AG04449 (cell line): ENCODE measurements around the gene MYO1G.
"Not testable (repeated sequence)": the region's sequence is repeated elsewhere in the genome, so short reads cannot be mapped to it uniquely, and the experiment has no call there.

Experiments used
- CTCF ChIA-PET: fragments of 350-600 bp; formaldehyde crosslinking; extraction: SDS; loops from one replicate; lab custom pipeline; 2021; ENCODE audit warnings: antibody characterized with exemption; lab: Yijun Ruan, JAX
- POLR2A ChIA-PET: fragments of 400-600, 350-600 bp; formaldehyde crosslinking; extraction: SDS; loops from one replicate; lab custom pipeline; 2020; ENCODE audit warnings: antibody characterized with exemption, inconsistent platforms; lab: Yijun Ruan, JAX
- DNase-seq: peaks from one replicate; pipeline ENCODE4 v3.0.0-alpha.2; 2010; ENCODE audit warnings: low read depth, low spot score
- H3K4me3 ChIP-seq: 2 replicates; pipeline ENCODE4 v1.5.1; 2011; ENCODE audit warnings: low read depth, mild to moderate bottlenecking, control low read depth, low read length
- TF ChIP-seq, protein P1 (sequence below): IDR thresholded peaks from one replicate; pipeline ENCODE4 v1.5.1; 2011; ENCODE audit warnings: mild to moderate bottlenecking, moderate library complexity, low read length, control low read depth, inconsistent platforms; ENCODE audit not compliant: insufficient read depth; ENCODE audit errors: missing control alignments

MYO1G gene

DNA sequence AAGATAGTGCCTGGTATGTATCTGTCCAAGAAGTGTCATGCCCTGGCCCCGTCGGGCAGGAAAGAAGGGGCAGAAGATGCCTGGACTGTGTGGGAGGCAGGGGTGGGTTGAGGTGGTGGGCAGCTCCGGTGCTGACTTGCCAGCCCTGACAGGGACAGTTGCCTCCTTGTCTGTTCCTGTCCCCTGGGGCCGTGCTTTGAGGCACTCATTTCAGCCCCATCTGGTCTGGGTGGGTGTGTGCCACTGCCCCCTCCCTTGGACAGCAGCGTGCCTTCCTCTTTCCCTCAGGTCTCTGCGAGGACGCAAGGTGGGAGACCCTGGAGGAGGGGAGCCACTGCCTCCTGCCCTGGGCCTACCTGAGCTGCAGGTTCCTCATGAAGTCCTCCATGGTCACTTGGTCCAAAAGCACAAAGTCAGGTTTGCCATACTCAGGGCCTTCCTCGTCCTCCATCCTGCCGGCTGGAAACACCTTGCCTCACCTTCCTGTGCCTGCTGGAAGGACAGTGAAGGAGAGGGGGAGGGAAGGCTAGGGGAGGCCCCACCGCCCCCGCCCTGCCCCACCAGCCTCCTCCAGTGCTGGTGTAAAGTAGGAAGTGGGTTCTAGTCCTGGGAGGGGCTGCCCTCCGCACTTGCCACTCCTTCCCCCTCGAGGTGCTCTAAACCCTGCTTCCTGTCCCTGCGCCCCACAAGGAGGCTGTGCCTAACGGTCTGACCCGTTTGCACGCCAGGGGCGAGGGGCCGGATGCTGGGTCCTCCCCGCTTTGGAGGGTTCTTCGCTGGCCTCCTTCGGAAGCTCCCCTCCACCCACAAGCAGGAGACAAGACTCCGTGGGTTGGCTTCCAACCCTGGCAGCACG, at the start of gene MYO1G:
MYO1G (minus strand) TSS at position 505 of the 856 bp plus-strand sequence; CDS start at position 451, 54 bp downstream.
- no peak within 1 kb of the TSS for H3K4me3 ChIP-seq
- CTCF ChIA-PET: no interaction called here
- POLR2A ChIA-PET: no interaction called here
- no peak for DNase-seq
- TF ChIP-seq, protein P1, sequence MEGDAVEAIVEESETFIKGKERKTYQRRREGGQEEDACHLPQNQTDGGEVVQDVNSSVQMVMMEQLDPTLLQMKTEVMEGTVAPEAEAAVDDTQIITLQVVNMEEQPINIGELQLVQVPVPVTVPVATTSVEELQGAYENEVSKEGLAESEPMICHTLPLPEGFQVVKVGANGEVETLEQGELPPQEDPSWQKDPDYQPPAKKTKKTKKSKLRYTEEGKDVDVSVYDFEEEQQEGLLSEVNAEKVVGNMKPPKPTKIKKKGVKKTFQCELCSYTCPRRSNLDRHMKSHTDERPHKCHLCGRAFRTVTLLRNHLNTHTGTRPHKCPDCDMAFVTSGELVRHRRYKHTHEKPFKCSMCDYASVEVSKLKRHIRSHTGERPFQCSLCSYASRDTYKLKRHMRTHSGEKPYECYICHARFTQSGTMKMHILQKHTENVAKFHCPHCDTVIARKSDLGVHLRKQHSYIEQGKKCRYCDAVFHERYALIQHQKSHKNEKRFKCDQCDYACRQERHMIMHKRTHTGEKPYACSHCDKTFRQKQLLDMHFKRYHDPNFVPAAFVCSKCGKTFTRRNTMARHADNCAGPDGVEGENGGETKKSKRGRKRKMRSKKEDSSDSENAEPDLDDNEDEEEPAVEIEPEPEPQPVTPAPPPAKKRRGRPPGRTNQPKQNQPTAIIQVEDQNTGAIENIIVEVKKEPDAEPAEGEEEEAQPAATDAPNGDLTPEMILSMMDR: no peak

DNA sequence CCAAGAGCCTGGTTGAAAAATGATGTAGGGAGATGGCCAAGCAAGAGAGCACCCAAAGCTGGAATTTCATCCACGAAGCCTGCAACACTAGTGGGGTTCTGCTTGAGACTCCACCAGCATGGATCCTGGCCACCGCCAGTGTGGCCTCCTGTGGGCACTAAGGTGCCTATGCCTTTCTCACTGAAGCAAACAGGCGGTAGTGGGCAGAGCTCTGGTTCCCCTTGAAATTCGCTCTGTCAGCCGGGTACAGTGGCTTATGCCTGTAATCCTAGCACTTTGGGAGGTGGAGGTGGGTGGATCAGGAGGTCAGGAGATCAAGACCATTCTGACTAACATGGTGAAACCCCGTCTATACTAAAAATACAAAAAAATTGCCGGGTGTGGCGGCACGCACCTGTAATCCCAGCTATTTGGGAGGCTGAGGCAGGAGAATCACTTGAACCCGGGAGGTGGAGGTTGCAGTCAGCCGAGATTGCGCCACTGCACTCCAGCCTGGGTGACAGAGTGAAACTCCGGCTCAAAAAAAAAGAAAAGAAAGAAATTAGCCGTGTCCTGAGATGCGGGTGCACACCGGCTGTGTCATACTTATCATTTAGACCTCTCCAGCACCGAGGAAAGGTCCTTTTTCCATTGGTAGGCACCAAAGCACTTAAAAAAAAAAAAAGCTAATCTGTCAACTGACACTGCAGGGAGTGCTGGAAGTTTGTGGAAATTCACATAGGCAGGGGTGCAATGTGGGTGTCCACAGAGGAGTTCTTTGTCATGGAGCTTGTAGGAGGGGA, 49.5 kb upstream of the MYO1G start:
- POLR2A ChIA-PET: no interaction called here
- H3K4me3 ChIP-seq: no peak overlapping the region
- TF ChIP-seq, protein P1: no peak
- DNase-seq: no peak
- CTCF ChIA-PET: interaction anchor here (1.1 kb wide), 1 partner anchor 171 kb away, joined by 3 read pairs; no protein-coding TSS in a partner anchor

GRCh38 chr7:45027774-45028114, 48.9 kb upstream of the MYO1G start:
- H3K4me3 ChIP-seq: no peak overlapping the region
- ChIA-PET POLR2A (no interaction called here), CTCF (interaction anchor here (1.1 kb wide), 1 partner anchor 171 kb away, joined by 3 read pairs; no protein-coding TSS in a partner anchor)
- TF ChIP-seq, protein P1: no peak
- no peak for DNase-seq

DNA sequence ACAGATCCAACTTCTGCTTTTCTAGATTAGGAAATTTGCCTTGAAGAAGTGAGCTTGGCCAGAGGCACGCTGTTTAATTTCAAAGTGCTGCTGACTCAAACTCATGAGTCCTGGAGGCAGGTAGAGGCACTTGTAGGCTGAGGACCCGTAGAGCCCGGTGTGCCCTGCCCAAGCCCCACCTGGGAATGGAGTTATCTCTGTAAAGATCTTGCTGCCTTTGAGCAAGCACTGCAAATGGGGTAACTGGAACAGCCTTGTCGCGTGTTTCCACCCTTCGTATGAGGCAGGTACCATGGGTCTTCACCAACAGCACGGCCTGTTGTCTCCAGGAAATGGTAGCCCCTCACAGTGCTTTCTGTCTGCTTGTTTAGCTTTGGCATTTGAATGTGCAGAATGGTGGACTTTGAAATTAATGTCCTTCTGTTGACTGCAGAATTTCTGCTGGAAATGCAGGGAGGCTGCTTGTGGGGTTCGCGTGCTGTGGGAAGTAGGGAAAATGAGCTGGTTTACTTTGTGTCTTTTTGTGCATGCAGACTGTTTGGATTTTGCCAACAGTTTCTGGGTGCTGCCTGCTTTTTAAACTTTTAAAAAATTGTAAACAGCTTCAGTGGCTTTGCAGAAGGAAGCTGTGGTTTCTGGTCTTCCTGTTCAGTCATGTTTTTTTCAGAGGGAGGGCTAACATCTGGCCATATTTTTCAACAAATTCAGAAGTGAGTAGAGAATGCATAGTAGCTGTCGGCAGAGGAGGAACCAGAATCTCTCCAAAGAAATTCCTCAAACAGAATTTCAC, 48.4 kb upstream of the MYO1G start:
- H3K4me3 ChIP-seq: no peak overlapping the region
- ChIA-PET CTCF (interaction anchor here (1.1 kb wide), 1 partner anchor 170 kb away, joined by 3 read pairs; no protein-coding TSS in a partner anchor), POLR2A (no interaction called here)
- TF ChIP-seq, protein P1: no peak
- DNase-seq: no peak

DNA sequence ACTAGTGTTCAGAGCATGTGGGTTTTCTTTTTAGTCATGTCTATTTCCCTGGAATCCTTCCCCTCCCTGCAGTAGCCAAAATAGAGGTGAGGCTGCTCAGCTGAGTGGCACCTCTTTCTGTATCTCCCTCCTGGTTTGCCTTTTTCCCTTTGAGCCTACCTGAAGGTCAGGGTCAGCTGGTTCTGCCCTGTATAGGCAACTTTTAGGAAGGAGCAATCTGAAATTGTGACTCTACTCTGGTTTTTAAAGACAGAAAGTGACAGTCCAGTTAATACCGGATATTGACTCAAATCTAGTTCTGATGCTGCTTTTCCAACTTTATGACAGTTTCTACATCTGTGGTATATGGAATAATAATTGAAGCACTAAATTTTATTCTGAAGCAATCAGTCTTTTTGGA, 47.2 kb upstream of the MYO1G start:
- no peak for DNase-seq
- no peak overlapping the region for H3K4me3 ChIP-seq
- CTCF ChIA-PET: no interaction called here
- TF ChIP-seq, protein P1: no peak
- POLR2A ChIA-PET: no interaction called here

DNA sequence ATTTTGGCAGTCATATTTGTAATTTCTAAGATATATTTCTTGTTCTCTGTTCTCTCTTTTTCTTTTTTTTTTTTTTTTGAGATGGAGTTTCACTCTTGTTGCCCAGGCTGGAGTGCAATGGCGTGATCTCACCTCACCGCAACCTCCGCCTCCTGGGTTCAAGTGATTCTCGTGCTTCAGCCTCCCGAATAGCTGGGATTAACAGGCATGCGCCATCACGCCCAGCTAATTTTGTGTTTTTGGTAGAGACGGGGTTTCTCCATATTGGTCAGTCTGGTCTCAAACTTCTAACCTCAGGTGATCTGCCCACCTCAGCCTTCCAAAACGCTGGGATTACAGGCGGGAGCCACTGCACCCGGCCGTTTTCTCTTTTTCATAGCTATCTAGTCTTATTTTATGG, 46.7 kb upstream of the MYO1G start:
- CTCF ChIA-PET, DNase-seq, H3K4me3 ChIP-seq, POLR2A ChIA-PET: not testable (repeated sequence)
